ENCODE data around the gene NBEA. TPM values are rescaled to one million over a fixed set of nuclear protein-coding genes. Genes with fewer than 3 reads are reported as not detected.

NBEA gene
- total RNA-seq, 1 experiment from 2014 or later: 3.3 TPM

DNA sequence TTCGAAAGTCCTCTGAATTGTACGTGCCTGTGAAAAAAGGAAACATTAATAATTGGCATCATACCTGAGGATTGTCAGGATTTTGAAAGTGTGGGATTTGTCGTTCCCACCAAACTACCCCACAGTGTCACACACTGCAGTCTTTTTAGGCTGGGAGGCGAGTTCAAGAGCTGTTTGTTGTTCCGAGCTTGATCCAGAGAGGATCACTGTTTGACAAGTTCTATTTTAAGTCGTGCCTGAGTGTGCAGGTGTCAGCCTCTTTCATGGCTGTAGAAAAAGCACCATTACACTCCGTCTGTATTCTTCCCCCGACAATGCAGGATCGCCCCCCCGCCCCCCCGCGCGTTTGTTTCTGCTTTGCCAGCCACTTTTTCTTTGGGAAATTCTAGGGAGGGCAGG, 635 bp upstream of the NBEA start:
- H3K4me3 Mint-ChIP-seq (ENCODE audit: unreplicated experiment): peak overlapping the region; percentile 82
- intact Hi-C loops (cut with micrococcal nuclease): no loop called here
- no peaks in the 10 kb centered on the region for H3K9me3 Mint-ChIP-seq (ENCODE audit: unreplicated experiment)
- DNase-seq (ENCODE audit: unreplicated experiment): no peak
- H3K27ac Mint-ChIP-seq (ENCODE audit: low read depth, unreplicated experiment): no peak overlapping the region
- BruUV-seq (replicated peaks): no TSS peak
- ChIA-PET POLR2A (interaction anchor here (0.6 to 0.7 kb wide), 2 partner anchors 10 to 424 kb away, joined by 3 read pairs; no protein-coding TSS in a partner anchor), CTCF (interaction anchor here (0.6 kb wide), 2 partner anchors 28 to 318 kb away, joined by 4 to 5 read pairs; no protein-coding TSS in a partner anchor)
- peaks cover 25% of the 10 kb centered on the region for H3K27me3 Mint-ChIP-seq (ENCODE audit: insufficient read depth, unreplicated experiment)
- TF ChIP-seq, protein P1, sequence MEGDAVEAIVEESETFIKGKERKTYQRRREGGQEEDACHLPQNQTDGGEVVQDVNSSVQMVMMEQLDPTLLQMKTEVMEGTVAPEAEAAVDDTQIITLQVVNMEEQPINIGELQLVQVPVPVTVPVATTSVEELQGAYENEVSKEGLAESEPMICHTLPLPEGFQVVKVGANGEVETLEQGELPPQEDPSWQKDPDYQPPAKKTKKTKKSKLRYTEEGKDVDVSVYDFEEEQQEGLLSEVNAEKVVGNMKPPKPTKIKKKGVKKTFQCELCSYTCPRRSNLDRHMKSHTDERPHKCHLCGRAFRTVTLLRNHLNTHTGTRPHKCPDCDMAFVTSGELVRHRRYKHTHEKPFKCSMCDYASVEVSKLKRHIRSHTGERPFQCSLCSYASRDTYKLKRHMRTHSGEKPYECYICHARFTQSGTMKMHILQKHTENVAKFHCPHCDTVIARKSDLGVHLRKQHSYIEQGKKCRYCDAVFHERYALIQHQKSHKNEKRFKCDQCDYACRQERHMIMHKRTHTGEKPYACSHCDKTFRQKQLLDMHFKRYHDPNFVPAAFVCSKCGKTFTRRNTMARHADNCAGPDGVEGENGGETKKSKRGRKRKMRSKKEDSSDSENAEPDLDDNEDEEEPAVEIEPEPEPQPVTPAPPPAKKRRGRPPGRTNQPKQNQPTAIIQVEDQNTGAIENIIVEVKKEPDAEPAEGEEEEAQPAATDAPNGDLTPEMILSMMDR (IDR thresholded peaks at IDR 0.05; ENCODE audit: unreplicated experiment): no peak
- H3K4me1 Mint-ChIP-seq (ENCODE audit: insufficient read depth, unreplicated experiment): peaks cover 16% of the 10 kb centered on the region
- H3K36me3 Mint-ChIP-seq (ENCODE audit: insufficient read depth, unreplicated experiment): no peaks in the 10 kb centered on the region

DNA sequence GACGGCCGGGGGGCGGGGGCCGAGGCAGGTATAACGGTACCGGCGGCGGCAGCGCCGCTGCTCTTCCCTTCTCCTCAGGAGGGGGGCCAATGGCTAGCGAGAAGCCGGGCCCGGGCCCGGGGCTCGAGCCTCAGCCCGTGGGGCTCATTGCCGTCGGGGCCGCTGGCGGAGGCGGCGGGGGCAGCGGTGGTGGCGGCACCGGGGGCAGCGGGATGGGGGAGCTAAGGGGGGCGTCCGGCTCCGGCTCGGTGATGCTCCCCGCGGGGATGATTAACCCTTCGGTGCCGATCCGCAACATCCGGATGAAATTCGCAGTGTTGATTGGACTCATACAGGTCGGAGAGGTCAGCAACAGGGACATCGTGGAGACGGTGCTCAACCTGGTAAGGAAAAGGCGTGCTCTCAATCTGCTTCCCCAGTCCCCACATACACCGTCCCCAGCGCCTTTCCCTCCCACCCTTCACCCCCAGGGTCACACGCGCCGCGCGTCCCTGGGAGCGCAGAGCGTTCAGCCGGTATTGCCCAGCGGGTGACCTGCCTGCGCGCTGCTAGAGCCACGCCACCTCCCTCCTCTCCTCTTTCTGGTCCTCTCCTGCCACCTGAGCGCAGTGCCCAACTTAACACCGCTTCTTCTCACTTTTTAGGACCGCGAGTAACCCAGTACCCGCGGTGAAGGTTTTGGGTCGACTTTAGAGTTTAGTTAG, 814 bp downstream of the NBEA start:
- no peak overlapping the region for H3K27ac Mint-ChIP-seq (ENCODE audit: low read depth, unreplicated experiment)
- intact Hi-C loops (cut with micrococcal nuclease): no loop called here
- peaks cover 16% of the 10 kb centered on the region for H3K4me1 Mint-ChIP-seq (ENCODE audit: insufficient read depth, unreplicated experiment)
- ChIA-PET CTCF (interaction anchor here (0.7 kb wide), 1 partner anchor 522 kb away, joined by 3 read pairs; no protein-coding TSS in a partner anchor), POLR2A (interaction anchor here (0.8 kb wide), 2 partner anchors 12 to 200 kb away, joined by 3 read pairs; no protein-coding TSS in a partner anchor)
- BruUV-seq (replicated peaks): no TSS peak
- peaks cover 16% of the 10 kb centered on the region for H3K27me3 Mint-ChIP-seq (ENCODE audit: insufficient read depth, unreplicated experiment)
- H3K36me3 Mint-ChIP-seq (ENCODE audit: insufficient read depth, unreplicated experiment): no peaks in the 10 kb centered on the region
- H3K4me3 Mint-ChIP-seq (ENCODE audit: unreplicated experiment): peak overlapping the region; percentile 82
- TF ChIP-seq, protein P1 (IDR thresholded peaks at IDR 0.05; ENCODE audit: unreplicated experiment): no peak
- H3K9me3 Mint-ChIP-seq (ENCODE audit: unreplicated experiment): no peaks in the 10 kb centered on the region
- DNase-seq (ENCODE audit: unreplicated experiment): no peak

DNA sequence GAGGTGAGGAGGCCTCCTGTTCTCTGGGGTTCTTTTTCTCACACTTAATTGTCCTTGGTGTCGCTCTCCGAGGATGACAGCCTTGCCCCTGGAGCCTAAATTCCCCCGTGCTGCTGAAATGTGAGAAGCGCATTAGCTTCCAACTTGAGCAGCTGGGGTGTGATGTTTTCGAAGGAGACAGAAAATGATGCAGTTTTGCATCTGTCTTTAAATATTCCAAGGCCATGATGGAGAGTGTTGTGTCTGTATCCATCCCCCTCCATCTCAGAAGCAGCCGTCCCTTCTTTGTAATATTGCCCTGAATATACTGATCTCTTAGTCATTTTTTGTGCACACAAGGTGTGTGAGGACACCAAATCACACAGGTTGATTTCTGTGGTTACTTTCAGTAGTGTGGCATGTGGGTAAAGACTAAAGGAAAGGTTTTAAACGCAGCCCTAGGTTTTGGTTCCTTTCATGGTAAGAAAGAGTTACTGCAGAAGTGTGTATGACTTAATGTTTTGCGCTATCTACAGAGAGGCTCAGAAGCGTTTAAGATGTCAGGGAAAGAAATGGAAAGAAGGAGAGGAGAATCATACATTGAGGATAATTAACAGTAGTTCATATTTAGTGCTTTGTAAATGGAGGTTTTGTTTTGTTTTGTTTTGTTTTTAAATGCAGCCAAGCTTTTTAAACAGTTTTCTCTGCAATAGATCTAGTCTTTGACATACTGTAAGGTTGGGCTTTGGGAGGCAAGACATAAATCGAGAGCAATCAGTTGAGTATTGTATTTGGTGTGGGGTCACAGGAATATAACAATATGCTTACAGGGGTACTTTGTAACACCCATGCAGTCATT, 1.6 kb downstream of the NBEA start:
- TF ChIP-seq, protein P1 (IDR thresholded peaks at IDR 0.05; ENCODE audit: unreplicated experiment): no peak
- CTCF ChIA-PET: interaction anchor here (0.6 kb wide), 2 partner anchors 25 to 875 kb away, joined by 3 to 8 read pairs; no protein-coding TSS in a partner anchor
- peak overlapping the region; percentile 82 for H3K4me3 Mint-ChIP-seq (ENCODE audit: unreplicated experiment)
- intact Hi-C loops (cut with micrococcal nuclease): no loop called here
- BruUV-seq (replicated peaks): TSS peak; percentile 25
- DNase-seq (ENCODE audit: unreplicated experiment): no peak
- peaks cover 16% of the 10 kb centered on the region for H3K4me1 Mint-ChIP-seq (ENCODE audit: insufficient read depth, unreplicated experiment)
- H3K36me3 Mint-ChIP-seq (ENCODE audit: insufficient read depth, unreplicated experiment): no peaks in the 10 kb centered on the region
- no peaks in the 10 kb centered on the region for H3K9me3 Mint-ChIP-seq (ENCODE audit: unreplicated experiment)
- H3K27me3 Mint-ChIP-seq (ENCODE audit: insufficient read depth, unreplicated experiment): peaks cover 16% of the 10 kb centered on the region
- POLR2A ChIA-PET: interaction anchor here (0.5 to 1.4 kb wide), 3 partner anchors 9 to 768 kb away, joined by 3 read pairs; no protein-coding TSS in a partner anchor
- no peak overlapping the region for H3K27ac Mint-ChIP-seq (ENCODE audit: low read depth, unreplicated experiment)

DNA sequence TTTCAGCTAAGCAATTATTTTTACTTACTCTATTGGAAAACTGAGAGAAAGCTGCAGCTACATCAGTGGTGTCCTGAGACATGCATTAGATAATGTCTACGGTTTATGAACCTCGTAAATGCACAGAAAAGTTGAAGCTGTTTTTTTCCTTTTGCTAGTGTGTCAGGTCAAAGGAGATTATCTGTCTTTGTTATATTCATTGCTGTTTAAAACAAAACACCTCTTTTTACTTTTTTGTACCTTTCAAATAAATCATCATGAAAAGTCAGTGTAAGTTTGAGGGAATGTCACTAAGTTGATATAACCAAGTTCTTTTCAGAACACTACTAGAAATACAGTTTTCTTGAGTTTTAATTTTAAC, 2.2 kb downstream of the NBEA start:
- Mint-ChIP-seq H3K4me3 (ENCODE audit: unreplicated experiment) (no peak overlapping the region), H3K36me3 (ENCODE audit: insufficient read depth, unreplicated experiment) (no peaks in the 10 kb centered on the region), H3K27ac (ENCODE audit: low read depth, unreplicated experiment) (no peak overlapping the region), H3K4me1 (ENCODE audit: insufficient read depth, unreplicated experiment) (peaks cover 16% of the 10 kb centered on the region), H3K9me3 (ENCODE audit: unreplicated experiment) (no peaks in the 10 kb centered on the region), H3K27me3 (ENCODE audit: insufficient read depth, unreplicated experiment) (peaks cover 16% of the 10 kb centered on the region)
- intact Hi-C loops (cut with micrococcal nuclease): no loop called here
- ChIA-PET POLR2A (interaction anchor here (1.0 to 1.4 kb wide), 2 partner anchors 10 to 11 kb away, joined by 3 read pairs; no protein-coding TSS in a partner anchor), CTCF (interaction anchor here (0.6 kb wide), 2 partner anchors 24 to 874 kb away, joined by 3 to 8 read pairs; no protein-coding TSS in a partner anchor)
- TF ChIP-seq, protein P1 (IDR thresholded peaks at IDR 0.05; ENCODE audit: unreplicated experiment): no peak
- no TSS peak for BruUV-seq (replicated peaks)
- no peak for DNase-seq (ENCODE audit: unreplicated experiment)

Measured in MCF 10A (cell line).